Activated B cell treated with CpG ODN at 0.5 μM for 24 hours (primary cell): Measurements from ENCODE around the gene FARP1. TPM values are rescaled to one million over a fixed set of nuclear protein-coding genes. Genes with fewer than 3 reads are reported as not detected.

Experiments
- ATAC-seq: fragments of 200-7000 bp; cut with Tn5 transposase; one replicate; pipeline ENCODE4 v1.10.0; 2021; ENCODE audit warnings: low read depth, mild to moderate bottlenecking, moderate library complexity
- CTCF ChIA-PET: fragments of 350-600 bp; sonication (Branson Sonifier 250); formaldehyde crosslinking; loops from one replicate; lab custom pipeline; 2021; ENCODE audit warnings: antibody characterized with exemption; lab: Charles Lee
- POLR2A ChIA-PET: fragments of 350-600 bp; sonication (Branson Sonifier 250); formaldehyde crosslinking; loops from one replicate; lab custom pipeline; 2021; ENCODE audit warnings: antibody characterized with exemption; lab: Charles Lee
- DNase-seq: peaks from one replicate; pipeline ENCODE4 v3.0.0; 2022
- H3K27ac Mint-ChIP-seq: one replicate; pipeline ENCODE4 v1.8.0; 2020; ENCODE audit warnings: mixed read lengths
- H3K27me3 Mint-ChIP-seq: one replicate; pipeline ENCODE4 v1.8.0; 2021; ENCODE audit warnings: mixed read lengths
- H3K36me3 Mint-ChIP-seq: one replicate; pipeline ENCODE4 v1.8.0; 2021; ENCODE audit warnings: low read depth, mixed read lengths
- H3K4me1 Mint-ChIP-seq: one replicate; pipeline ENCODE4 v1.8.0; 2021; ENCODE audit warnings: mixed read lengths
- H3K4me3 Mint-ChIP-seq: one replicate; pipeline ENCODE4 v1.8.0; 2020; ENCODE audit warnings: mild to moderate bottlenecking, mixed read lengths
- H3K9me3 Mint-ChIP-seq: one replicate; pipeline ENCODE4 v1.8.0; 2020; ENCODE audit warnings: mixed read lengths
- intact Hi-C: fragments of 100-400 bp; cut with micrococcal nuclease; formaldehyde crosslinking; loops from one replicate; pipeline ENCODE4 v1.15.1; 2024
- total RNA-seq: library from RNA; stranded (reverse); gene quantifications from 2 replicates; pipeline ENCODE4 v1.2.3, GENCODE V29; 2022
- TF ChIP-seq, protein P1 (sequence below): fragments of 200-600 bp; IDR thresholded peaks from one replicate; pipeline ENCODE4 v1.8.0; 2022; ENCODE audit warnings: antibody characterized with exemption, mild to moderate bottlenecking

FARP1 gene
- total RNA-seq, 1 donor from 2014 or later, result 2.1 TPM

DNA sequence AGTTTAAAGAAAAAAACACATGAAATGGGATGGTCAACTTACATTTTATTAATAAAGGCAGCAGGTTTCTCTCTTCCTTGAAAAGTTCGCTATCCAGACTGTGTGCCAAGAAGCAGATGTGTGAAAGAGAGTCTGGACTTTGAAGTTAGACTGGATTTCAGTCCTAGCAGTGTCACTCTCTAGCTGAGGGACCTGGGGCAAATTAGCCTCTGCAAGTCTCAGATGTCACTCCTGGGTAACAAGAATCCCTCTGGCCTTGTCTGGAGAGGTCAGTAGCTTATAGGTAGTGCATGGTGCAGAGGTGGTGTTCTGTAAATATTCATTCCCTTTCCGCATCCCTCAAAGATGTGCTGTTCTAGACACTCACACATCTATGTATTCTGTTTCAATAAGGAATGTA is 221.8 kb downstream of the FARP1 start:
- ATAC-seq (no peak), DNase-seq (no peak)
- no peaks in the 10 kb centered on the region for H3K27me3 Mint-ChIP-seq
- POLR2A ChIA-PET, result no interaction called here
- H3K36me3 Mint-ChIP-seq, result no peaks in the 10 kb centered on the region
- TF ChIP-seq, protein P1, sequence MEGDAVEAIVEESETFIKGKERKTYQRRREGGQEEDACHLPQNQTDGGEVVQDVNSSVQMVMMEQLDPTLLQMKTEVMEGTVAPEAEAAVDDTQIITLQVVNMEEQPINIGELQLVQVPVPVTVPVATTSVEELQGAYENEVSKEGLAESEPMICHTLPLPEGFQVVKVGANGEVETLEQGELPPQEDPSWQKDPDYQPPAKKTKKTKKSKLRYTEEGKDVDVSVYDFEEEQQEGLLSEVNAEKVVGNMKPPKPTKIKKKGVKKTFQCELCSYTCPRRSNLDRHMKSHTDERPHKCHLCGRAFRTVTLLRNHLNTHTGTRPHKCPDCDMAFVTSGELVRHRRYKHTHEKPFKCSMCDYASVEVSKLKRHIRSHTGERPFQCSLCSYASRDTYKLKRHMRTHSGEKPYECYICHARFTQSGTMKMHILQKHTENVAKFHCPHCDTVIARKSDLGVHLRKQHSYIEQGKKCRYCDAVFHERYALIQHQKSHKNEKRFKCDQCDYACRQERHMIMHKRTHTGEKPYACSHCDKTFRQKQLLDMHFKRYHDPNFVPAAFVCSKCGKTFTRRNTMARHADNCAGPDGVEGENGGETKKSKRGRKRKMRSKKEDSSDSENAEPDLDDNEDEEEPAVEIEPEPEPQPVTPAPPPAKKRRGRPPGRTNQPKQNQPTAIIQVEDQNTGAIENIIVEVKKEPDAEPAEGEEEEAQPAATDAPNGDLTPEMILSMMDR, result no peak
- H3K4me1 Mint-ChIP-seq, result no peaks in the 10 kb centered on the region
- H3K4me3 Mint-ChIP-seq, result no peak overlapping the region
- peaks cover under 1% of the 10 kb centered on the region for H3K9me3 Mint-ChIP-seq
- intact Hi-C loops, result no loop called here
- no peak overlapping the region for H3K27ac Mint-ChIP-seq
- CTCF ChIA-PET, result no interaction called here

DNA sequence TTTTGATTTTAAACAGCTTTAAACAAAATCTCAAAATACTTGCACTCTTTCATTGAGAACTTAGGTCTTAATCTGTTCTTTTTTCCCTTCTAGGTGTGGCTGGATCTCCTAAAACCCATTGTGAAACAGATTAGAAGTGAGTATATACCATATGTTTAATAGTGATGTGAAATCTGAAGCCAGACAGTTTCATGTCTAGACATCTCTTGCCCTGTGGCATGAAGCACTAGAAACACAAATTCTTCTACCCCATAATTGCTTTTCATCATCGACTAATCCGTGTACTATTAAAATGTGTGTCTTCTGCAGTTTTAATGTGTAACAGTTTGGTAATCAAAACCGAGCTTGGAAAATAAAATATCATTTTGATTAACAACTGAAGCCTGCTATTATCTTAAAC is 222.4 kb downstream of the FARP1 start:
- POLR2A ChIA-PET, result no interaction called here
- Mint-ChIP-seq H3K27me3 (peaks cover 3% of the 10 kb centered on the region), H3K36me3 (no peaks in the 10 kb centered on the region), H3K4me1 (no peaks in the 10 kb centered on the region), H3K27ac (no peak overlapping the region), H3K9me3 (peaks cover 4% of the 10 kb centered on the region), H3K4me3 (no peak overlapping the region)
- intact Hi-C loops, result no loop called here
- DNase-seq (no peak), ATAC-seq (no peak)
- TF ChIP-seq, protein P1, result no peak
- CTCF ChIA-PET, result no interaction called here

DNA sequence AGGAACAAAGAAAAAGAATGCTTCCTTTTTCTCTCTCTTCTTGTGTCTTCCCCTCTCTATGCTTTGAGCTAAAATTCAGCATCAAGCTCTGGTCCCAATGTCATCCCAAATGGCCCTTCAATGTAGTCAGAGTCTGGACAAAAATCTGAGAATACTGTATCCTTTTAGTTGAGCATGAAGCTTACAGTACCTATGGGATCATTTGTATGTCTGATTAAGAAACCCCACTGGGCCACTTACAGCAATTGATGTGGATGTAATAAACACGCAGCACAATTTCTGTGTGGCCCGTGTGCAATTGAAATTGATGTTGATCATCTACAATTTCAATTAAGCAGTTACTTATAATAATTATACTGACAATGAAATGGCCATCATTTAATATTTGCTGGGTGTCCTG is 223.1 kb downstream of the FARP1 start:
- CTCF ChIA-PET, result no interaction called here
- TF ChIP-seq, protein P1, result no peak
- no peak overlapping the region for H3K27ac Mint-ChIP-seq

DNA sequence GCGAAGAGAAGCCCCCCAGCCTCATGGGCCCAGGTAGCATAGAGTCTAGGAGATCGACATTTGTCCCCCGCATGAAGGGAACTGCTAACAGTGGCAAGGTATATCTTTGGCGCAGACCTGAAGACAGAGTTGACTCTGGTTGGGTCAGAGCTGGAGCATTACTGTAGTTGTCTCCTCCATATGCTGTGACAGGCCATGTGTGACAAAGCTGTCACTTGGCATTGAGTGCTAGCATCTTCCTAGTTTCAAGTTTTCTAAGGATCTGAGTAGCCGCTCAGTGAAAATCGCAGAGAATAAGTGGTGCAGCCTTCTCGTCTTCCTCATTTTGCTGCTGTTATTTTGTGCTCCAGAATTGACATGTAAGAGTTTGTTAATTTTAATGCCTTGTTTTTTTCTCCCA is 223.5 kb downstream of the FARP1 start:
- Mint-ChIP-seq H3K4me3 (no peak overlapping the region), H3K27ac (no peak overlapping the region), H3K9me3 (peaks cover 4% of the 10 kb centered on the region), H3K4me1 (no peaks in the 10 kb centered on the region), H3K27me3 (peaks cover 3% of the 10 kb centered on the region), H3K36me3 (no peaks in the 10 kb centered on the region)
- ATAC-seq (no peak), DNase-seq (no peak)
- ChIA-PET POLR2A (no interaction called here), CTCF (no interaction called here)
- intact Hi-C loops, result no loop called here
- TF ChIP-seq, protein P1, result no peak

More for the DNA sequence above, 223.1 kb downstream of the FARP1 start:
- H3K9me3 Mint-ChIP-seq, result peaks cover 4% of the 10 kb centered on the region
- DNase-seq, result no peak
- H3K36me3 Mint-ChIP-seq, result no peaks in the 10 kb centered on the region
- H3K4me1 Mint-ChIP-seq, result no peaks in the 10 kb centered on the region
- ATAC-seq, result no peak
- no peak overlapping the region for H3K4me3 Mint-ChIP-seq
- POLR2A ChIA-PET, result no interaction called here
- H3K27me3 Mint-ChIP-seq, result peaks cover 3% of the 10 kb centered on the region
- intact Hi-C loops, result no loop called here

DNA sequence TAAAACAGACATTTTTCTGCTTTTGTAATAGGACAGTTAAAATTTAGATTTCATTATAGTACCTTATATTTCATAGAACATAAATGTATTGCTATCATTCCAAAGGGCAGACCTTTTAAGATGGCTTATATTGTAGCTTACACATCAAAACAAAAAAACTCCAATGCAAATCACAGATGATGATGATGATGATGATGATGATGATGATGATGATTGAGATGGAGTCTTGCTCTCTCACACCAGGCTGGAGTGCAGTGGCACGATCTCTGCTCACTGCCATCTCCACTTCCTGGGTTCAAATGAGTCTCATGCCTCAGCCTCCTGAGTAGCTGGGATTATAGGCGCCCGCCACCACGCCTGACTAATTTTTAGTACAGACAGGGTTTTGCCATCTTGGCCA is 224.1 kb downstream of the FARP1 start:
- Mint-ChIP-seq H3K9me3 (peaks cover 4% of the 10 kb centered on the region), H3K36me3 (no peaks in the 10 kb centered on the region), H3K27me3 (peaks cover 3% of the 10 kb centered on the region), H3K4me1 (no peaks in the 10 kb centered on the region), H3K27ac (no peak overlapping the region), H3K4me3 (no peak overlapping the region)
- ChIA-PET POLR2A (no interaction called here), CTCF (no interaction called here)
- TF ChIP-seq, protein P1, result no peak
- ATAC-seq (no peak), DNase-seq (no peak)
- intact Hi-C loops, result no loop called here
